ENCODE data around the gene OR6V1.

The OR6V1 gene, protein sequence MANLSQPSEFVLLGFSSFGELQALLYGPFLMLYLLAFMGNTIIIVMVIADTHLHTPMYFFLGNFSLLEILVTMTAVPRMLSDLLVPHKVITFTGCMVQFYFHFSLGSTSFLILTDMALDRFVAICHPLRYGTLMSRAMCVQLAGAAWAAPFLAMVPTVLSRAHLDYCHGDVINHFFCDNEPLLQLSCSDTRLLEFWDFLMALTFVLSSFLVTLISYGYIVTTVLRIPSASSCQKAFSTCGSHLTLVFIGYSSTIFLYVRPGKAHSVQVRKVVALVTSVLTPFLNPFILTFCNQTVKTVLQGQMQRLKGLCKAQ

DNA sequence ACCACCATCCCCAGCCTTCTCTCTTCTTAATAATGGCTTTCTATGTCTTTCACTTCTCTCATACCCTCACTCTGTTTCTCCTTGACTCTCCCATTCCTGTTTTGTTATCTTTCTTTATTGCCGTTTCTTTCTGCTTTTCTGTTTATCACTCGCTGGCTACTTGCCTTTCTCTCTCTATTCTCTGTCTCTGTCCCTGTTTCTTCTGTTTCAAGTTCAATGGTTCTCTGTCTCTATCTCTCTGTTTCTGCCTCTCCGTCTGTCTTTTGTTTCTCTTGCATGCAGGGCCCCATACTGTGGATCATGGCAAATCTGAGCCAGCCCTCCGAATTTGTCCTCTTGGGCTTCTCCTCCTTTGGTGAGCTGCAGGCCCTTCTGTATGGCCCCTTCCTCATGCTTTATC lies at the start of gene OR6V1:
Gene OR6V1 (plus strand): TSS at position 301 of the 400 bp plus-strand sequence. CDS start 0 bp downstream, at position 301.
- H3K9me3 ChIP-seq (ENCODE audit: control insufficient read depth, insufficient read depth, low read depth, low read length): no peaks in the 10 kb centered on the region
- no peak within 1 kb of the TSS for H3K9ac ChIP-seq (ENCODE audit: low read length)
- H3K27ac ChIP-seq (ENCODE audit: low read depth, low read length): no peak within 1 kb of the TSS
- no peak within 1 kb of the TSS for H3K4me3 ChIP-seq (ENCODE audit: low read depth, low read length)
- no peaks in the 10 kb centered on the region for H3K4me1 ChIP-seq (ENCODE audit: control insufficient read depth, insufficient read depth, low read length)
- H3K36me3 ChIP-seq (ENCODE audit: control insufficient read depth, insufficient read depth, low read length): no peaks in the 10 kb centered on the region
- H3K27me3 ChIP-seq (ENCODE audit: control insufficient read depth, insufficient read depth, low read length): no peaks in the 10 kb centered on the region

DNA sequence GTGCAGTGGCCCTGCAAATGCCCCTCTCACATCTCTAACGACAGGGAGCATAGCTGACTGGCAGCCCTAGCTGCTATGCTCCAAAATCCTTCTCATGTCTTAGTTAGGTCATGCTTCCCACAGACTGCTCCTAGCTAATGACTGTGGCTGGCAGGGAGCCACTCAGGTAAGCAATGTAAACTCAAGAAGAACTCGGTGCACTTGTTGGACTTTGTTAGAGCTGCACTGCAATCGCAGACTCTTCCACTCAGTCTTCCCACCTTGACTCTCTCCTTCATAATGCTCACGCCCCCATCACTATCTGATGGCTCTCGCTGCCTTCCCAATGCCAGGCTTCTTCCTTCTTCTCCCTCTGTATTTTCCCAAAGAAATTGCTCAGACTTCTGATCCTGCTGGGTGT lies 49.2 kb upstream of the OR6V1 start:
- H3K36me3 ChIP-seq (ENCODE audit: control insufficient read depth, insufficient read depth, low read length): no peaks in the 10 kb centered on the region
- H3K4me1 ChIP-seq (ENCODE audit: control insufficient read depth, insufficient read depth, low read length): no peaks in the 10 kb centered on the region
- no peak overlapping the region for H3K9ac ChIP-seq (ENCODE audit: low read length)
- no peak overlapping the region for H3K27ac ChIP-seq (ENCODE audit: low read depth, low read length)
- H3K4me3 ChIP-seq (ENCODE audit: low read depth, low read length): no peak overlapping the region
- no peaks in the 10 kb centered on the region for H3K9me3 ChIP-seq (ENCODE audit: control insufficient read depth, insufficient read depth, low read depth, low read length)
- no peaks in the 10 kb centered on the region for H3K27me3 ChIP-seq (ENCODE audit: control insufficient read depth, insufficient read depth, low read length)

DNA sequence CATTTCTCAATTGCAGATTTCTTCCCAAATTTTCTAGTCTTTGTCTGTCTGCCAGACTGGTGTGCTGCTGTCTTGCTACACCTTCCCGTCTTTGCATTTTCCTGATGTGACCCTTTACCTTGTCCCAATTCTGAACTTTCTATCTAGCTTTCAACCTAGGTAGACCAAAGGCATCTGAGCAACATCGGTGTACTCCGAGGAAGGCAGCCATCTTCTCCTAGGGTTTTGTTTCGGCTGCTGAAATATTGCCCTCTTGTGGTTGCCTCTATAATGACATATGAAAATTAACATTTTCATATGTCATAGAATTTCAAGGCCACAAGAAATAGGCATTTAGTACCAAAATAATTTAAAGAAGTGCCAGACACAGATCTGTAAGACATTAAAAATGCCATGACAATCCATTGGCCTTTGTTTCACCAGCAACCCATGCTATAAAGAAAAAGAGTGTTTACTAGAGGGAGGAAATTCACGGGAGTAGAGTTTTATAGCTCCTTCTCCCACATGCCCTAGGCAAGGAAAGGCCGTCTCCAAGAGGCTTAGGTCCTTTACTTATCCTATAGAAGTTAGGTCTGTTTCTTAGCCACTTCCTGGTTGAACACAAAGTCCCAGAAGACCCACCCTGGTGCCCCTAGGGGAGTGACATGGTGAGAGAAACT lies 48.6 kb upstream of the OR6V1 start:
- no peaks in the 10 kb centered on the region for H3K36me3 ChIP-seq (ENCODE audit: control insufficient read depth, insufficient read depth, low read length)
- H3K4me3 ChIP-seq (ENCODE audit: low read depth, low read length): no peak overlapping the region
- no peaks in the 10 kb centered on the region for H3K4me1 ChIP-seq (ENCODE audit: control insufficient read depth, insufficient read depth, low read length)
- no peaks in the 10 kb centered on the region for H3K9me3 ChIP-seq (ENCODE audit: control insufficient read depth, insufficient read depth, low read depth, low read length)
- no peak overlapping the region for H3K9ac ChIP-seq (ENCODE audit: low read length)
- no peaks in the 10 kb centered on the region for H3K27me3 ChIP-seq (ENCODE audit: control insufficient read depth, insufficient read depth, low read length)
- H3K27ac ChIP-seq (ENCODE audit: low read depth, low read length): no peak overlapping the region

DNA sequence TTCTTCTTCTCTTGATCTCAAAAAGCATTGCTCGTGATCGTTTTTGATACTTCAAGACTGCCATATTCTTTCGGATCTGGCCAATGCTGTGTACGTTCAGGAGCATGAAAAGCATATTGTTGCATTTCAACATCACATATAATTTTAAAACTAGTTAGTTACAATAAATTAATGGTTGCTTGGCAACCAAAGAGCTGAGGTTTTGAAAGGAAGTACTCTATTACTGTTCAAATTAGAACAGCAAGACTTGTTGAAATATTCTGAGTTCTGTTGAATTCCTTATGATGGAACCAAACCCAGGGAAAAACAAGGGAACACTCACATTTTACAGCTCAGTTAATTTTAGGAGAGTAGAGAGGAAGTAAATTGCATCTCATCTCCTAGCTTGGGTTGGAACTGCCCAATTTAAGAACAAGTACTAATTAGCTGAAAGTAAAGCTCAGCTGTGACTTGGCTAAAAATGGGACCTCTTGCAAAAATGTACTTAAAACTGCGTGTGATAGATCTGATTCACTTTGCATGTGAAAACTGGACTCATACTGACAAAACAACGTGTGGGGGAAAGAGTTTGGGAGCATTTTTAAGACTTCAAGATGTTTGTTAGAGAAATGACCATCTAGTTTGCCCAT lies 46.4 kb upstream of the OR6V1 start:
- H3K4me3 ChIP-seq (ENCODE audit: low read depth, low read length): no peak overlapping the region
- H3K9ac ChIP-seq (ENCODE audit: low read length): no peak overlapping the region
- H3K9me3 ChIP-seq (ENCODE audit: control insufficient read depth, insufficient read depth, low read depth, low read length): no peaks in the 10 kb centered on the region
- no peaks in the 10 kb centered on the region for H3K4me1 ChIP-seq (ENCODE audit: control insufficient read depth, insufficient read depth, low read length)
- no peak overlapping the region for H3K27ac ChIP-seq (ENCODE audit: low read depth, low read length)
- H3K27me3 ChIP-seq (ENCODE audit: control insufficient read depth, insufficient read depth, low read length): no peaks in the 10 kb centered on the region
- no peaks in the 10 kb centered on the region for H3K36me3 ChIP-seq (ENCODE audit: control insufficient read depth, insufficient read depth, low read length)

DNA sequence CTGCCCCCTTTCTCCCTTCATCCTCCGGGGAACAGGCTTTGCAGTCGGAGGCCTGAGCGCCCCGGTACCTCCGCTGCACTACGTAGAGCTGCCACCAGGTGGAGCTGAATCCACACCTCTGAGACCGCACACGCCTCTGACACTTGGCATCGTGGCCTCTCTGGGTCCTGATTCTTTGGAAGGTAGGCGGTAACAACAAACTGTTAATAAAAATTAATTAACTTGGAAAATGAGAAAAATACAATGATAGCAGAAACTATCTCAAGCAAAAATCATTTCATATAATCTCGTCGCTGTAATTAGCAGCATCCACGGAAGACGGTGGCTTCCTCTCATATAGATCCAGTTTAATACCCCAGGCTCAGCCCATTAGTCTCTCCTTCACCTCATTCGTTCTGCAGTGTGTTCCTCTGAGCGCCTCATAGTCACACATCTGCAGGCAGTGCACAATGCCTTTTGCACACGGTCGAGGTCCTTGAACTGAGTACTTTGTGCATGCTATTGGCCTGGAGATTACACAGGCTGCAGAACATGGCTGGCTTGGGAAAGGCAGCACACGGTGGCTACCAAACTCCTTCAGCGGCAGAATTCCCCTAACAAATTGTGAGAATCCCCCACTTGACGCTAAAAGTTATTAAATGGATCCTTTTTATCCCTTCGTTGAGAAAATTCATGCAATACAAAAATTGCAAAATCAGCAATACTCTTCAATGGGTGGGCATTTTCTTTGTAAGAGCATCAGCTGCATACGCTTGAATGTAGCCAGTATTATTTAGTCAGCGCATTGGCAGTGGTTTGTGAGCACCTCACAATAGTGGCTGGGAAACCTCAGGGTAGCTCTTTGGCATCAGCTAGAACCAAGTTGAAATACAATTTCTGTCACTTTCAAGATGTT lies 43.9 kb upstream of the OR6V1 start:
- Histone ChIP-seq H3K36me3 (ENCODE audit: control insufficient read depth, insufficient read depth, low read length) (no peaks in the 10 kb centered on the region), H3K4me1 (ENCODE audit: control insufficient read depth, insufficient read depth, low read length) (no peaks in the 10 kb centered on the region), H3K27ac (ENCODE audit: low read depth, low read length) (no peak overlapping the region), H3K27me3 (ENCODE audit: control insufficient read depth, insufficient read depth, low read length) (no peaks in the 10 kb centered on the region), H3K9ac (ENCODE audit: low read length) (no peak overlapping the region), H3K4me3 (ENCODE audit: low read depth, low read length) (no peak overlapping the region), H3K9me3 (ENCODE audit: control insufficient read depth, insufficient read depth, low read depth, low read length) (no peaks in the 10 kb centered on the region)

DNA sequence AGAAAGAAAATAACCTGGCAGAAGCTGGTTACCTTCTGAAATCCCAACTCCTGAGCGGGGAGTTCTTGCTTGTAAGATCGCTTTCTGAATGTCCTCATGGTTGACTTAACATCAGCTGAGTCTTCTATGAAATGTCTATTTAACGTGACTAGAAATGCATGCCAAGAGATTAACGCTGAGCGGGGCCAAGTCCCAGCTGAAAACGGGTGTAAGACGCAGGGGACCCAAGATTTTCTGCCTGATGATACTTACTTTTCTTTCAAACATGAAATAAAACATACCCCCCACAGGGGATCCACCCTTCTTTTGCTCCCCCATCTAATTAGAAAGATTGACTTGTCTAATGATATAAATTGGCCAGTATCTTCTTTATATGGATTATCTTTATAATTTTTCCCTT lies 40.1 kb upstream of the OR6V1 start:
- no peaks in the 10 kb centered on the region for H3K9me3 ChIP-seq (ENCODE audit: control insufficient read depth, insufficient read depth, low read depth, low read length)
- H3K4me3 ChIP-seq (ENCODE audit: low read depth, low read length): no peak overlapping the region
- H3K4me1 ChIP-seq (ENCODE audit: control insufficient read depth, insufficient read depth, low read length): no peaks in the 10 kb centered on the region
- no peaks in the 10 kb centered on the region for H3K36me3 ChIP-seq (ENCODE audit: control insufficient read depth, insufficient read depth, low read length)
- H3K9ac ChIP-seq (ENCODE audit: low read length): no peak overlapping the region
- no peak overlapping the region for H3K27ac ChIP-seq (ENCODE audit: low read depth, low read length)
- H3K27me3 ChIP-seq (ENCODE audit: control insufficient read depth, insufficient read depth, low read length): no peaks in the 10 kb centered on the region; the same call in 1 of the 2 replicates

DNA sequence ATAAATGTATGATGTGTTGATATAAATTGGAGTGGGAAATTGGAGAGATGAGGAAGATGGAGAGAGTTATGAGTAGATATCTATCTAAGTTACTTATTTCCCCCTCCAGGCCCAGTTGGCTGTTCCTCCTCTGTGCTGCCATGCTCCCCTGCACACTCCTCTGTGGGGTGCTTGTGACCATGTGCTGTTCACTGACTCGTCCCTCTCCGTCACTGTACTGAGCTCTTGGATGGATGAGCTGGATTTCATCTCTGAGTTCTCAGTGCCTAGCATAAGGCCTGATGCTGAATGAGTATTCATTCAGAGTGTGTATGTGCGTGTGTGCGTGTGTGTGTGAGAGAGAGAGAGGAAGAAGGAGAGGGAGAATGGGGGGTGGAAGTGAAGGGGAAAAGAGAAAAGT lies 39.7 kb upstream of the OR6V1 start:
- Histone ChIP-seq H3K27ac (ENCODE audit: low read depth, low read length) (no peak overlapping the region), H3K4me3 (ENCODE audit: low read depth, low read length) (no peak overlapping the region), H3K36me3 (ENCODE audit: control insufficient read depth, insufficient read depth, low read length) (no peaks in the 10 kb centered on the region), H3K9me3 (ENCODE audit: control insufficient read depth, insufficient read depth, low read depth, low read length) (no peaks in the 10 kb centered on the region), H3K9ac (ENCODE audit: low read length) (no peak overlapping the region), H3K27me3 (ENCODE audit: control insufficient read depth, insufficient read depth, low read length) (no peaks in the 10 kb centered on the region; the same call in 1 of the 2 replicates), H3K4me1 (ENCODE audit: control insufficient read depth, insufficient read depth, low read length) (no peaks in the 10 kb centered on the region)

DNA sequence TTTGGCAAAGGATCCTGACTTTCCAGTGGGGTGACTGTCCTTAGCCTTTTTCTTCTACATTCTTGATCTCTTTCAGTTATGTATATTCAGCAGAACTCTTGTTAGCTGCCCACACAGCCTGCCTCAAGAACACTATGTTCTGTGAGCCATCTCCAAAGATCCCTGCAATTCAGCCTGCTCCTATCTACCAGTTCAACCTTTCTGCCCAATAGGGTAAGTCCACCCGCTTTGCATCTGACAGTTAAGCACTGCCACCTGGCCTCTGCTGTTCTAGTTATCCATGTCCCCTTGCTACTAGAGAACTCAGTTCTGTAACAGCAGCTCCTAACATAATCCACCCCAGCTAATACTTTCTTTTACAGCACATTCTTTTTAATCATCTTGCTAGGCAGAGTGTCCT lies 38.7 kb upstream of the OR6V1 start:
- H3K27ac ChIP-seq (ENCODE audit: low read depth, low read length): no peak overlapping the region
- no peaks in the 10 kb centered on the region for H3K4me1 ChIP-seq (ENCODE audit: control insufficient read depth, insufficient read depth, low read length)

DNA sequence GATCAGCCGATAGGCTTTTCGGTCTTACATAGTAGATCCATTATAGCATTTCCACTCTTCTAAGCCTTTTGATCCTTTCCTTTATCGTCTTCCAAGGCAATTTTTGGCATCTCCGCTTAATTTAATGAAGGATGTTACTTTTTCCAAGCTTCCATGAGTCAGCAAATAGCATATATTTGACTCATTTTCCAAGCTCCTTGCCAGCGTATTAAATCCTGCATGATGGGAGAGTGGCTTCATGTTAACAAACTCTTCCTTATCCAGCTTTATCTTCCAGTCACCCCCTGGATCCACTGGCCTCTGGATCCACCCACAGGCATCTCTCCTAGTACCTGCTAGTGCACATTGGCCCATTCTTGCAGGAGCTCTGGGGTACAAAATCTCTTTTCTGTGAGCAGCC lies 38.2 kb upstream of the OR6V1 start:
- no peaks in the 10 kb centered on the region for H3K36me3 ChIP-seq (ENCODE audit: control insufficient read depth, insufficient read depth, low read length)
- H3K27me3 ChIP-seq (ENCODE audit: control insufficient read depth, insufficient read depth, low read length): no peaks in the 10 kb centered on the region; the same call in 1 of the 2 replicates
- no peak overlapping the region for H3K4me3 ChIP-seq (ENCODE audit: low read depth, low read length)
- no peak overlapping the region for H3K9ac ChIP-seq (ENCODE audit: low read length)
- H3K27ac ChIP-seq (ENCODE audit: low read depth, low read length): no peak overlapping the region
- no peaks in the 10 kb centered on the region for H3K4me1 ChIP-seq (ENCODE audit: control insufficient read depth, insufficient read depth, low read length)
- no peaks in the 10 kb centered on the region for H3K9me3 ChIP-seq (ENCODE audit: control insufficient read depth, insufficient read depth, low read depth, low read length)

More for the DNA sequence above, 38.7 kb upstream of the OR6V1 start:
- Histone ChIP-seq H3K9me3 (ENCODE audit: control insufficient read depth, insufficient read depth, low read depth, low read length) (no peaks in the 10 kb centered on the region), H3K27me3 (ENCODE audit: control insufficient read depth, insufficient read depth, low read length) (no peaks in the 10 kb centered on the region; the same call in 1 of the 2 replicates), H3K9ac (ENCODE audit: low read length) (no peak overlapping the region), H3K36me3 (ENCODE audit: control insufficient read depth, insufficient read depth, low read length) (no peaks in the 10 kb centered on the region), H3K4me3 (ENCODE audit: low read depth, low read length) (no peak overlapping the region)

DNA sequence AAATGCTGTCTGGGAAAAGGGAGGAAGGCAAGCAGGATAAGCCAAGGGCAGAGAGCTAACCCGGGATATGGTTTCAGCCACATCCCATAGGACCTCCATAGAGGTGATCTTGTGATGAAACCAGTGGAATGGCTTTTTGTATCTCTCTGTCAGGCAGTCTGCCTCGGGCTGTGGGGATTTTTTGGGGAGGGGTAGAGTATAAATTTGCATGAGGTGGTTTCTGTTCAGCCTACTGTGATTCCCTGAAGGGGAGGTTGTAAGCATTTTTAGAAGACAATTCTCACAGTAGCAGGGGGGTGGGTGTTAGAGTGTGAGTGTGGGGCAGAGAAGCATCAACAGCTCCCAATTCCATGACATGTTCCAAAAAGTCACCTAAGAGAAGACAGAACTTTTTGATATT lies 37.1 kb upstream of the OR6V1 start:
- no peak overlapping the region for H3K9ac ChIP-seq (ENCODE audit: low read length)
- H3K27ac ChIP-seq (ENCODE audit: low read depth, low read length): no peak overlapping the region
- no peaks in the 10 kb centered on the region for H3K9me3 ChIP-seq (ENCODE audit: control insufficient read depth, insufficient read depth, low read depth, low read length)
- no peaks in the 10 kb centered on the region for H3K36me3 ChIP-seq (ENCODE audit: control insufficient read depth, insufficient read depth, low read length)
- no peaks in the 10 kb centered on the region for H3K4me1 ChIP-seq (ENCODE audit: control insufficient read depth, insufficient read depth, low read length)
- H3K4me3 ChIP-seq (ENCODE audit: low read depth, low read length): no peak overlapping the region
- no peaks in the 10 kb centered on the region; the same call in 1 of the 2 replicates for H3K27me3 ChIP-seq (ENCODE audit: control insufficient read depth, insufficient read depth, low read length)

Measured in HUES6 (cell line).